Measurements from ENCODE around the gene PHF2. TPM values are rescaled to one million over a fixed set of nuclear protein-coding genes. Genes with fewer than 3 reads are reported as not detected.

PHF2 gene
- total RNA-seq, 1 experiment from 2014 or later = 18.9 TPM

DNA sequence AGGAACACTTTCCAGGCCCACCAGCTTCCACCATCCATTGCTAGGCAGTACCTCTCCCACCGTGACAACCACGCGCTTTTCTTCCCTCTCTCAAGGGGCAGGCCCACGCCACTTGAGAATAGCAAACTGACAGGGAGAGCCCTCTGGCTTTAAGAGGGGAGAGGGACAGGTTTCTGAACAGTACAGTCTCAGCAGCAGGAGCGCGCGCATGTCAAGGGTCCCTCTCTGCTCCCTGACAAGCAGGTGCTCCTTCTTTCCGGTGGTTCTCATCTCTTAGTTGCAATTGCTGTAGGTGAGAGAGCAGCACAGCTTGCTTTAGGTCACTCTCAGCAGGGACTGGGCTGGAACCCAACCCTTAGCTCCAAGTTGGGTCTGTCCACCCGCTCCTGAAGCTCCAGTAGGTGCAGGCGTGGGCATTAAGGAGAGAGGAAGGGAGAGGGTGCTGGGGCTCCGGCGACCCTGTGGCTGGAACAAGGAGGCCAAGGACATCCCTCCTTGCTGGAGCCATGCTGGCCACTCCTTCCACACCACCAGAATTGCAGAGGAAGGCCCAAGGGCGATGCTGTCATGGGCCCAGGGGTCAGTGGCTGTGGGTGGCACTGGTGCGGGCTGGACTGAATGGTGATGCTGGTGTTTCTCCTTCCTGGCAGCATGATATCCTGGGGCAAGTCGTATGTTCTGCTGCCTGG lies 9.0 kb upstream of the PHF2 start:
- POLR2A ChIA-PET = interaction anchor here (0.6 to 2.3 kb wide), 5 partner anchors 9 to 485 kb away, joined by 3 to 50 read pairs (median 6); partner anchors contain the start of genes FAM120A, FAM120AOS and PHF2
- Mint-ChIP-seq H3K4me3 (ENCODE audit: unreplicated experiment) (peak overlapping the region; percentile 69), H3K36me3 (ENCODE audit: insufficient read depth, unreplicated experiment) (peaks cover 37% of the 10 kb centered on the region), H3K27ac (ENCODE audit: low read depth, unreplicated experiment) (peak overlapping the region; percentile 76), H3K9me3 (ENCODE audit: unreplicated experiment) (no peaks in the 10 kb centered on the region), H3K4me1 (ENCODE audit: insufficient read depth, unreplicated experiment) (peaks cover 5% of the 10 kb centered on the region), H3K27me3 (ENCODE audit: insufficient read depth, unreplicated experiment) (no peaks in the 10 kb centered on the region)
- no TSS peak for BruUV-seq (replicated peaks)
- TF ChIP-seq, protein P1, sequence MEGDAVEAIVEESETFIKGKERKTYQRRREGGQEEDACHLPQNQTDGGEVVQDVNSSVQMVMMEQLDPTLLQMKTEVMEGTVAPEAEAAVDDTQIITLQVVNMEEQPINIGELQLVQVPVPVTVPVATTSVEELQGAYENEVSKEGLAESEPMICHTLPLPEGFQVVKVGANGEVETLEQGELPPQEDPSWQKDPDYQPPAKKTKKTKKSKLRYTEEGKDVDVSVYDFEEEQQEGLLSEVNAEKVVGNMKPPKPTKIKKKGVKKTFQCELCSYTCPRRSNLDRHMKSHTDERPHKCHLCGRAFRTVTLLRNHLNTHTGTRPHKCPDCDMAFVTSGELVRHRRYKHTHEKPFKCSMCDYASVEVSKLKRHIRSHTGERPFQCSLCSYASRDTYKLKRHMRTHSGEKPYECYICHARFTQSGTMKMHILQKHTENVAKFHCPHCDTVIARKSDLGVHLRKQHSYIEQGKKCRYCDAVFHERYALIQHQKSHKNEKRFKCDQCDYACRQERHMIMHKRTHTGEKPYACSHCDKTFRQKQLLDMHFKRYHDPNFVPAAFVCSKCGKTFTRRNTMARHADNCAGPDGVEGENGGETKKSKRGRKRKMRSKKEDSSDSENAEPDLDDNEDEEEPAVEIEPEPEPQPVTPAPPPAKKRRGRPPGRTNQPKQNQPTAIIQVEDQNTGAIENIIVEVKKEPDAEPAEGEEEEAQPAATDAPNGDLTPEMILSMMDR (IDR thresholded peaks at IDR 0.05; ENCODE audit: unreplicated experiment) = no peak
- no peak for DNase-seq (ENCODE audit: unreplicated experiment)
- CTCF ChIA-PET = interaction anchor here (1.4 to 2.2 kb wide), 7 partner anchors 8 to 406 kb away, joined by 3 to 12 read pairs (median 6); partner anchors contain the start of gene PHF2
- intact Hi-C loops (cut with micrococcal nuclease) = no loop called here

DNA sequence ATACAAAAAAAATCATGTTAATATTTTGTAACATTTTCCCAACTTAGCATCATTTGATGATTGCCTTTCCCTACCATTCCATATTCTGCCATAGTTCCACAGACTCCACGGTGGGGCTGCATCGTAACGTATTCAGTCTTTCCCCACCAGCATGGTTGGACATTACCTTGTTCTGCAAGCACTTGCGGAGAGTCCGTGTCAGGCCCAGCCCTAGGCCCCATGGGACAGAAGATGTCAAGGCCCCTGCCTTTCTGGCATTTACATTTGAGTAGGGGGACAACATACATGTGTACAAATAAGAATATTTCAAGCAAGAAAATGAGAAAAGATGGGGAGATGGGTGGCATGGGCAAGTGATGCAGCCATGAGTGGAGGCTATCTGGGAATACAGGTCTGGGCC lies 8.2 kb upstream of the PHF2 start:
- Mint-ChIP-seq H3K9me3 (ENCODE audit: unreplicated experiment) (no peaks in the 10 kb centered on the region), H3K27ac (ENCODE audit: low read depth, unreplicated experiment) (no peak overlapping the region), H3K4me1 (ENCODE audit: insufficient read depth, unreplicated experiment) (peaks cover 5% of the 10 kb centered on the region), H3K4me3 (ENCODE audit: unreplicated experiment) (no peak overlapping the region), H3K36me3 (ENCODE audit: insufficient read depth, unreplicated experiment) (peaks cover 29% of the 10 kb centered on the region), H3K27me3 (ENCODE audit: insufficient read depth, unreplicated experiment) (no peaks in the 10 kb centered on the region)
- no peak for DNase-seq (ENCODE audit: unreplicated experiment)
- POLR2A ChIA-PET = no interaction called here
- intact Hi-C loops (cut with micrococcal nuclease) = no loop called here
- CTCF ChIA-PET = no interaction called here
- BruUV-seq (replicated peaks) = no TSS peak
- TF ChIP-seq, protein P1 (IDR thresholded peaks at IDR 0.05; ENCODE audit: unreplicated experiment) = no peak

DNA sequence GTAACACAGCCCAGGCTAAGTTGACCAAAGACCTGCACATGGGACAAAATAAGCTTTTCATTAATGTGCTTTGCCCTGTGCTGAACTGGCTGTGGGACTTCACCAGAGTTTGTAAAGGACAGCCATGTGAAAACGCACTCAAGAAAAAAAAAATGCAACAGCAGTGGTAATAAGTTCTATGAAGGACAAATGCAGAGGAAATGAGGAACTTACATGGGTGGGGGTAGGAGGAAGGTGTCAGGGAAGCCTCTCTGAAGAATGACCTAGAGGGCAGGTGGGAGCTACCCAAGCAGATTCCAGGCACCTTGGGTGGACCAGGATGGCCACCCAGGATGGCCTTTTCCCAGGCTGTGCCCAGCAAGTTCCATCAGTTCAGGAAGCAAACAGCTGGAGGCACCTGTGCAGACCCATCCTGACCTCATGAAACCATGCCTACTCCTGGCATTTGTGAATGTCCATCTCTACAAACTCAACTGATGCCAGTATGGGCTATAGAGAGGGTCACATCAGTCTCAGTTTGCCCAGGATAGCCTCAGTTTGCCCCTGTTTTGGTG lies 6.7 kb upstream of the PHF2 start:
- Mint-ChIP-seq H3K27me3 (ENCODE audit: insufficient read depth, unreplicated experiment) (no peaks in the 10 kb centered on the region), H3K4me1 (ENCODE audit: insufficient read depth, unreplicated experiment) (peaks cover 5% of the 10 kb centered on the region), H3K9me3 (ENCODE audit: unreplicated experiment) (no peaks in the 10 kb centered on the region), H3K27ac (ENCODE audit: low read depth, unreplicated experiment) (no peak overlapping the region), H3K4me3 (ENCODE audit: unreplicated experiment) (no peak overlapping the region), H3K36me3 (ENCODE audit: insufficient read depth, unreplicated experiment) (peaks cover 14% of the 10 kb centered on the region)
- ChIA-PET CTCF (interaction anchor here (0.6 to 1.4 kb wide), 4 partner anchors 62 to 1828 kb away, joined by 3 to 4 read pairs (median 3); partner anchors contain the start of gene FAM120AOS), POLR2A (interaction anchor here (1.0 kb wide), 1 partner anchor 116 kb away, joined by 3 read pairs; the partner anchor contains the start of gene FAM120AOS)
- TF ChIP-seq, protein P1 (IDR thresholded peaks at IDR 0.05; ENCODE audit: unreplicated experiment) = no peak
- BruUV-seq (replicated peaks) = no TSS peak
- intact Hi-C loops (cut with micrococcal nuclease) = no loop called here
- no peak for DNase-seq (ENCODE audit: unreplicated experiment)

DNA sequence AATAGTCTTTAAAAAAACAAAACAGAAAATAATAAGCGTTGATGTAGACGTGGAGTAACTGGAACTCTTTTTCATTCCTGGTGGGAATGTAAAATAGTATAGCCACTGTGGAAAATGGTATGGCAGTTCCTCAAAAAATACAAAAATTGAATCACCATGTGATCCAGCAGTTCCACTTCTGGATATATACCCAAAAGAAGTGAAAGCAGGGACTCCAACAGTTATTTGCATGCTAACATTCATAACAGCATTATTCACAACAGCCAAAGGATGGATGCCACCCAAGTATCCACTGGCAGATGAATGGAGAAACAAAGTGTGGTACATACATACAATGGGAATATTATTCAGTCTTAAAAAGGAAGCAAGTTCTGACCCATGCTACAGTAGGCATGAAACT lies 4.2 kb upstream of the PHF2 start:
- Mint-ChIP-seq H3K9me3 (ENCODE audit: unreplicated experiment) (no peaks in the 10 kb centered on the region), H3K27ac (ENCODE audit: low read depth, unreplicated experiment) (no peak overlapping the region), H3K4me3 (ENCODE audit: unreplicated experiment) (no peak overlapping the region), H3K4me1 (ENCODE audit: insufficient read depth, unreplicated experiment) (peaks cover 10% of the 10 kb centered on the region), H3K27me3 (ENCODE audit: insufficient read depth, unreplicated experiment) (no peaks in the 10 kb centered on the region), H3K36me3 (ENCODE audit: insufficient read depth, unreplicated experiment) (peaks cover 4% of the 10 kb centered on the region)
- CTCF ChIA-PET = no interaction called here
- intact Hi-C loops (cut with micrococcal nuclease) = no loop called here
- no TSS peak for BruUV-seq (replicated peaks)
- POLR2A ChIA-PET = no interaction called here
- TF ChIP-seq, protein P1 (IDR thresholded peaks at IDR 0.05; ENCODE audit: unreplicated experiment) = no peak
- no peak for DNase-seq (ENCODE audit: unreplicated experiment)

All from MCF 10A (cell line).